Measurements from ENCODE around the gene OSTC. TPM values are rescaled to one million over a fixed set of nuclear protein-coding genes. Genes with fewer than 3 reads are reported as not detected.
A peak's percentile ranks its signal among the peaks of the same experiment; 100 is the strongest.

The OSTC gene
- total RNA-seq, 1 donor: 451 TPM

DNA sequence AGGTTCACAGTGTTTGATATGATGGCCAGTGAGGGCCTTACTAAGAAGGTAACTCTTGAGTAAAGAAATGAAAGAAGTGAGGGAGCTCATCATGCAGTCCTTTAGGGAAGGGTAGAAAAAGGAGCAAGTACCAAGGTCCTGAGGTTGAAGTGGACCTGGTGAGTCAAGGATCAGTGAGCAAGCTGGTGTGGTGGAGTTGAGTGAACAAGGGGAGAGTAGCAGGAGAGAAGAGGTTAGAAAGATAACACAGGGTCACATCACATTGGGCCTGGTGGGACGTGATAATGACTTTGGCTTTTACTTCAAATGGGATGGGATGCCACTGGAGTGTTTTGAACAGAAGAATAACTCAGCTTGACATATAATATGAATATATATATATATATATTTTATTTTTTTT is 44.7 kb downstream of the OSTC start:
- TF ChIP-seq CTCF (IDR thresholded peaks at IDR 0.05; ENCODE audit: insufficient read depth, low read depth, low read length): no peak
- no peak overlapping the region for H3K4me3 ChIP-seq (ENCODE audit: low read depth, low read length)
- no peak for DNase-seq (ENCODE audit: low read depth)

- no peak for TF ChIP-seq CTCF (IDR thresholded peaks at IDR 0.05; ENCODE audit: insufficient read depth, low read depth, low read length)
- DNase-seq (ENCODE audit: low read depth): no peak
- no peak overlapping the region for H3K4me3 ChIP-seq (ENCODE audit: low read depth, low read length)
These were observed 45.8 kb downstream of the OSTC start for GRCh38 chr4:108696160-108696559.

DNA sequence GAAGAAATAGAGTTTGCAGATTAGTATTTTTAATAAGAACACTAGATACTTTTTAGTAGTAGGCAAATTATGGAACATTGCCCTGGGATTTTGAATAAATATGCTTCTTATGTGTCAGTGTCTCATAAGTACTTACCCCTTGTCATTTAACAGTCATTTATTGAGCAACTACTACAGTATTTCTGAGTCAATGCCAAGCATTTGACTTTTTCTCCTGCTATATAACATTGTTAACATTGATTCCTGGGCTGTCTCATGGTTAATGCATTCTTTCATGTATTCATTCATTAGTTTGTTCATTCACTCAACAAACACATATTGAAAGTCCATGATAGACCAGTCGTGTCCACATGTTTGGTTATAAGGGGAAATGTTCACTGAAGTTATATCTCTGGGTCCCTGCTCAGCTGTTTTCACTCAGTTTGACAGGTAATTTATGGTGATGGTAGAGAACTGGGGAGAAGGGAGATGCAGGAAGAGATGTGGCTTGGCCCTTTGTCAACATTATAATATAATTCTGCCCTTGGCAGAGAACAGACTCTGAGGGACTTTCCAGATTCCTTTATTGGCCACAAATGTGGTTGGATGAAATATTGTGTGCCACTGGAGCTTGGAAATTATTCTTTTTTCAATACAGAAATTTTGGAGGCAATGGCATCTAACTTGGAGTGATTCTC is 49.8 kb downstream of the OSTC start:
- no peak for TF ChIP-seq CTCF (IDR thresholded peaks at IDR 0.05; ENCODE audit: insufficient read depth, low read depth, low read length)
- peak; percentile 20 for DNase-seq (ENCODE audit: low read depth)

GRCh38 chr4:108702960-108703359 is 52.6 kb downstream of the OSTC start:
- no peak for TF ChIP-seq CTCF (IDR thresholded peaks at IDR 0.05; ENCODE audit: insufficient read depth, low read depth, low read length)
- H3K4me3 ChIP-seq (ENCODE audit: low read depth, low read length): no peak overlapping the region
- peak; percentile 14 for DNase-seq (ENCODE audit: low read depth)

More for the DNA sequence above, 49.8 kb downstream of the OSTC start:
- H3K4me3 ChIP-seq (ENCODE audit: low read depth, low read length): no peak overlapping the region

DNA sequence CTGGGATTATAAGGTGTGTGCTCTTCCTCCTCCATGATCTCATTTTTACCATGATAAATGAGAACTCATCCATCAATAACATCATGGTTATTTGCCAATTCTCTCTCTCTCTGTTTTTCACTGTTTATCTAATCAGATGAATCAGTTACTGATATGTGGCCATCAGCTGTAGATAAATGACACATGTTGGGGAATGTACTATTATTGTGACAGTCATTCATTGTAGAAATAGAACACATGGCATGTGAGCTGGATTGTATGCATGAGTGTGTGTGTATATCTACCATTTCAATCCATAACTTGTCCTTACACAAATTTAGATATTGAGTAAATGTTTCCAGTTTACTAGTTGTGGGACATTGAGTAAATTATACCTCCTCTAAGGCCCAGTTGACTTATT is 53.0 kb downstream of the OSTC start:
- no peak overlapping the region for H3K4me3 ChIP-seq (ENCODE audit: low read depth, low read length)
- no peak for DNase-seq (ENCODE audit: low read depth)
- no peak for TF ChIP-seq CTCF (IDR thresholded peaks at IDR 0.05; ENCODE audit: insufficient read depth, low read depth, low read length)

- no peak for DNase-seq (ENCODE audit: low read depth)
- TF ChIP-seq CTCF (IDR thresholded peaks at IDR 0.05; ENCODE audit: insufficient read depth, low read depth, low read length): no peak
- no peak overlapping the region for H3K4me3 ChIP-seq (ENCODE audit: low read depth, low read length)
These were observed 53.6 kb downstream of the OSTC start for GRCh38 chr4:108703966-108704365.

DNA sequence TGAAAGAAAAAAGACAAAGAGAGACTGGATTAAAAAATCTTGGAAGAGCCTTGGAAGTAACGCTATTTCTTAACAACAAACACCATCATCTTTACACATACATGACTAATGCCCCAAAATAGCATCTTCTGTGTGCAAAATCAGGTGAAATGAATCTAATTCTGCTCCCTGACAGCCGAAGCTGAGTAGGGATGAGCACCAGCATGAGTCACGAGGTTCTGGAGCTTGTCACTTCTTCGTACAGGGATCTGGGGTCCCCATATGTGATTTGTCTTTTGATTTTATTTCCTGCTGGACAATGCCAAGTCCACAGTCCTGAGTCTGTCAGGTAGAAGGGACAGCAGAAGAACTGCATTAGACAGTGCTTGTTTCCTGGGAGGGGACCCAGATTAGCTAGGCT is 55.9 kb downstream of the OSTC start:
- no peak for DNase-seq (ENCODE audit: low read depth)

More for the DNA sequence above, 55.9 kb downstream of the OSTC start:
- no peak for TF ChIP-seq CTCF (IDR thresholded peaks at IDR 0.05; ENCODE audit: insufficient read depth, low read depth, low read length)
- H3K4me3 ChIP-seq (ENCODE audit: low read depth, low read length): no peak overlapping the region
